Aorta (tissue), 5 donors: ENCODE measurements around the gene RNF146. TPM values are rescaled to one million over a fixed set of nuclear protein-coding genes. Genes with fewer than 3 reads are reported as not detected.

Source experiments
- ATAC-seq: fragments of 200-7000 bp; cut with Tn5 transposase; one replicate; pipeline ENCODE4 v1.9.1; 2022; ENCODE audit warnings: moderate library complexity; ENCODE audit not compliant: low FRiP score
- DNase-seq, 2 donors: peaks; one replicate each; pipeline ENCODE4 v3.0.0-alpha.2; 2020
- H3K27ac ChIP-seq, 2 donors: one replicate each; pipeline ENCODE4 v1.5.1; 2013; ENCODE audit warnings: low read length in 2 of 2, mild to moderate bottlenecking in 2 of 2, moderate library complexity in 2 of 2, control low read depth in 1 of 2, inconsistent platforms in 1 of 2, low read depth in 1 of 2
- H3K27me3 ChIP-seq, 2 donors: one replicate each; pipeline ENCODE4 v1.6.1; 2013; ENCODE audit warnings: control low read depth in 1 of 2, low read length in 1 of 2, mild to moderate bottlenecking in 1 of 2, moderate library complexity in 1 of 2; ENCODE audit not compliant: insufficient read depth in 2 of 2, control insufficient read depth in 1 of 2
- H3K36me3 ChIP-seq, 2 donors: one replicate each; pipeline ENCODE4 v1.6.1; 2013; ENCODE audit warnings: control low read depth in 1 of 2, low read length in 1 of 2, mild to moderate bottlenecking in 1 of 2; ENCODE audit not compliant: insufficient read depth in 2 of 2, control insufficient read depth in 1 of 2
- H3K4me1 ChIP-seq, 2 donors: one replicate each; pipeline ENCODE4 v1.6.1; 2013; ENCODE audit warnings: low read length in 2 of 2, control low read depth in 1 of 2, mild to moderate bottlenecking in 1 of 2, moderate library complexity in 1 of 2; ENCODE audit not compliant: insufficient read depth in 2 of 2, control insufficient read depth in 1 of 2
- H3K4me3 ChIP-seq, 2 donors: one replicate each; pipeline ENCODE4 v1.5.1; 2013; ENCODE audit warnings: low read length in 2 of 2, control low read depth in 1 of 2, mild to moderate bottlenecking in 1 of 2
- H3K9me3 ChIP-seq: one replicate; pipeline ENCODE4 v1.6.1; 2013; ENCODE audit warnings: mild to moderate bottlenecking, low read length; ENCODE audit not compliant: control insufficient read depth
- WGBS, 2 donors: extraction: QIAGEN DNeasy Blood & Tissue Kit; methylation state at CpG; one replicate each; pipeline ENCODE4 v1.1.7; 2013; 5-methylcytosine and 5-hydroxymethylcytosine counted together
- intact Hi-C, 2 donors: fragments of 100-400 bp; cut with DNase I; formaldehyde crosslinking; loops; one replicate each; pipeline versions ENCODE4 v1.14.2 to v1.15.0; 2022
- polyA plus RNA-seq, 2 donors: library from polyadenylated mRNA; stranded (reverse); fragments of 200-250 nt; gene quantifications; one replicate each; pipeline ENCODE4 v1.2.3, GENCODE V29; 2013
- total RNA-seq, 2 donors: library from RNA; stranded (reverse); fragmentation: NEBNext Ultra II Directional; extraction: Animal tissue kit (Norgen Biotek cat#: 25700); gene quantifications; one replicate each; pipeline ENCODE4 v1.2.1, GENCODE V29; 2021
- donor health status: healthy with polysubstance abuse.
- donor health status: Bipolar disorder and iron deficiency.
- donor health status: DM: no; HTN: no; CAD: no.
- donor health status: DM: no; HTN: no; CAD: no.
- donor health status: DM: yes; HTN: yes; CAD: no.

The RNF146 gene
- total and polyA plus RNA-seq, 4 donors, result 60.3 to 65.2 (median 62.3) TPM

GRCh38 chr6:127276331-127276730, 9.7 kb downstream of the RNF146 start:
- Histone ChIP-seq H3K4me1 (peaks cover 0 to 5% of the 10 kb centered on the region in 2 donors), H3K27me3 (no peaks in the 10 kb centered on the region), H3K9me3 (no peaks in the 10 kb centered on the region), H3K36me3 (peaks cover 0 to 2% of the 10 kb centered on the region in 2 donors), H3K27ac (no peak overlapping the region), H3K4me3 (no peak overlapping the region)
- 95 to 100% methylated on average over 1 of the region's 1 CpG for WGBS, 2 donors
- no peak for ATAC-seq
- intact Hi-C loops, result no loop called here
- no peak for DNase-seq

DNA sequence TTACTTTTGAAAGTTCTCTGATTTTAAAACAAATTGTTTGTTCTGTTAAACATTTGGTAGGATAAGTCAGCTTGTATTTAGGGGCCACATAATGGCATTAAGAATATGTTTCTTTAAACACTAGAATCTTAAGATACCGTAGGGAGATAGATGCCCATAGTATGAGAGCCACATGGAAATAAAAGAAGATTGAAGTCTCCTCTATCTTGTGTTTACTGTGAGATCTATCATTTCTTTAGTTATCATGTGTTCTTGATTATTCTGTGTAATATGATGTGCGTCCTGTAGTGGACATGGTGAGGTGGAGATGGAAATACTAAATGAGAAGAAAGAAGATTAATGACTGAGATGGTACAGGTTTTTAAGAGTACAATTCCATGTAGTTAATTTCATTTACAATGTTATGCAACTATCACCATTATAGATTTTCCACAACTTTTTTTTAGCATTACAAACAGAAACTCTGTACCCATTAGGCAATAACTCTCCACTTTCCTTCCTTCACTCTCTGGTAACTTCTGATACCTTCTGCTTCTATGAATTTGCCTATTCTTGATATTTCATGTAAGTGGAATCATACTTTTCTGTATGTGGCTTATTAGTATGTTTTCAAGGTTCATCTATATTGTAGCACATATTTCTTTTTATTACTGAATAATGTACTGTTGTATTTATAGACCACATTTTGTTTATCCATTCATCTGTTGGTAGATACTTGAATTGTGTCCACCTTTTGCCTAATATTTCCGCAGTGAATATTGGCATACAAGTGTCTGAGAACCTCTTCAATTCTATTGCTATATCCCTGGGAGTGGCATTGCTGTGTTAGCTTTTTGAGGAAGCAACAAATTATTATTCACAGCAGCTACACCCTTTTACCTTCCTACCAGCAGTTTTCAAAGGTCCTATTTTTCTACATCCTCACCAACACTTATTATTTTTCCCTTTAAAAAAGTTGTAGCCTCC, 11.5 kb downstream of the RNF146 start:
- Histone ChIP-seq H3K27me3 (no peaks in the 10 kb centered on the region), H3K4me3 (no peak overlapping the region), H3K9me3 (no peaks in the 10 kb centered on the region), H3K4me1 (peaks cover 0 to 5% of the 10 kb centered on the region in 2 donors), H3K36me3 (peaks cover 0 to 2% of the 10 kb centered on the region in 2 donors), H3K27ac (no peak overlapping the region)
- no peak for DNase-seq
- WGBS, 2 donors, result 91 to 92% methylated on average over 3 of the region's 3 CpGs
- intact Hi-C loops, result no loop called here
- no peak for ATAC-seq

DNA sequence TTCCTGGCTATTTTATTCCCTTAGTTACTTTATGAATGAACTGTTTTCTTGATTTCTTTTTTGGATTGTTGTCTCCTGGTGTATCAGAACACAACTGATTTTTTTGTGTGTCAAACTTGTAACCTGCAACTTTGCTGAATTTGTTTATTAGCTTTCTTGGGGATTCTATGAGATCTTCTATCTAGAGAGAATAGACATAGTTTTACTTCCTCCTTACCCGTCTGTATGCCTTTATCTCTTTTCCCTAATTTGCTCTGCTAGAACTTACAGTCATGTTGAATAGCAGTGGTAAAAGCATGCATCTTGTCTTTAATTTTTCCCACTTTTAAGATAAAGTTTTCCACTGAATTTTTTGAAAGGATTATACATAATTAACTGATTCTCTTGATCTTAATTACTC, 13.2 kb downstream of the RNF146 start:
- peaks cover 0 to 3% of the 10 kb centered on the region in 2 donors for H3K4me1 ChIP-seq
- DNase-seq, result no peak
- WGBS, 2 donors, result 51 to 69% methylated on average over 1 of the region's 1 CpG

GRCh38 chr6:127282184-127282583, 15.5 kb downstream of the RNF146 start:
- Histone ChIP-seq H3K27ac (no peak overlapping the region), H3K9me3 (no peaks in the 10 kb centered on the region), H3K27me3 (no peaks in the 10 kb centered on the region), H3K4me3 (no peak overlapping the region), H3K4me1 (peaks cover 0 to under 1% of the 10 kb centered on the region in 2 donors), H3K36me3 (peaks cover 4 to 6% of the 10 kb centered on the region in 2 donors)
- WGBS, 2 donors, result 95 to 100% methylated on average over 1 of the region's 1 CpG
- no peak for ATAC-seq
- DNase-seq, result no peak
- intact Hi-C loops, result no loop called here

More for the DNA sequence above, 13.2 kb downstream of the RNF146 start:
- no peak overlapping the region for H3K27ac ChIP-seq
- no peak overlapping the region for H3K4me3 ChIP-seq
- H3K36me3 ChIP-seq, result no peaks in the 10 kb centered on the region
- intact Hi-C loops, result no loop called here
- no peaks in the 10 kb centered on the region for H3K27me3 ChIP-seq
- no peak for ATAC-seq
- H3K9me3 ChIP-seq, result no peaks in the 10 kb centered on the region

GRCh38 chr6:127288705-127289104, 22.0 kb downstream of the RNF146 start:
- intact Hi-C loops, result no loop called here
- no peak for DNase-seq
- no peak overlapping the region for H3K27ac ChIP-seq

GRCh38 chr6:127289934-127290333, 23.3 kb downstream of the RNF146 start:
- WGBS, 2 donors, result 35 to 36% methylated on average over 5 of the region's 5 CpGs
- Histone ChIP-seq H3K4me3 (no peak overlapping the region), H3K36me3 (peaks cover 6 to 9% of the 10 kb centered on the region in 2 donors), H3K9me3 (no peaks in the 10 kb centered on the region), H3K4me1 (peaks cover 0 to 4% of the 10 kb centered on the region in 2 donors), H3K27ac (no peak overlapping the region), H3K27me3 (no peaks in the 10 kb centered on the region)
- no peak for DNase-seq
- ATAC-seq, result no peak
- intact Hi-C loops, result no loop called here

More at GRCh38 chr6:127288705-127289104, 22.0 kb downstream of the RNF146 start:
- H3K27me3 ChIP-seq, result no peaks in the 10 kb centered on the region
- H3K9me3 ChIP-seq, result no peaks in the 10 kb centered on the region
- peaks cover 6 to 9% of the 10 kb centered on the region in 2 donors for H3K36me3 ChIP-seq
- H3K4me1 ChIP-seq, result peaks cover 0 to 4% of the 10 kb centered on the region in 2 donors
- no peak overlapping the region for H3K4me3 ChIP-seq
- ATAC-seq, result no peak

- Histone ChIP-seq H3K36me3 (peaks cover 6 to 7% of the 10 kb centered on the region in 2 donors), H3K27me3 (no peaks in the 10 kb centered on the region), H3K27ac (no peak overlapping the region), H3K9me3 (no peaks in the 10 kb centered on the region), H3K4me1 (peaks cover 0 to 4% of the 10 kb centered on the region in 2 donors), H3K4me3 (peak overlapping the region in 1 of 2 donors; percentile 18)
- WGBS, 2 donors, result 51 to 57% methylated on average over 4 of the region's 4 CpGs
- intact Hi-C loops, result no loop called here
- ATAC-seq (no peak), DNase-seq (no peak)
Observed at GRCh38 chr6:127290391-127291265, 24.0 kb downstream of the RNF146 start.

DNA sequence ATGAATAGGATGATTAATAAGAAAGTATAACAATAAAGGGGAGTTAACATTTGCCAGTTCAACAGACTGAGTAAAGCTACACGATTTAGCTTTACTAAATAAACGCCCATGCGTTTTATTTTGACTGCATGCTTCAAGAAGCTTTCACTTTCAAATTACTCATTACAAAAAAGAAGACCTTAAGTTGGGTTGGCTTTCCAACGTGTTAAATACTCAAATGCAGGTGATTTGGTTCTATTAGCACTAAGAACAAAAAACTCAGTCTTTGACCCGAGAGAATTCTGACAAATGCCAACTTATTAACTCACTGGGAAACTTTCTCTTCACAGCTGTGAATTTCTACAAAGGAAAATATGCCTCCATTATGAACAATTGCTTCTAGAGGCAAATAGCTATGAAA, 24.8 kb downstream of the RNF146 start:
- H3K27me3 ChIP-seq, result no peaks in the 10 kb centered on the region
- 9 to 12% methylated on average over 5 of the region's 5 CpGs for WGBS, 2 donors
- peaks cover 6% of the 10 kb centered on the region in 2 donors for H3K36me3 ChIP-seq
- no peaks in the 10 kb centered on the region for H3K9me3 ChIP-seq
- ATAC-seq, result peak; percentile 11
- DNase-seq, result no peak
- H3K4me3 ChIP-seq, result no peak overlapping the region
- H3K27ac ChIP-seq, result peak overlapping the region in 1 of 2 donors; percentile 18
- intact Hi-C loops, result no loop called here
- peaks cover 0 to 4% of the 10 kb centered on the region in 2 donors for H3K4me1 ChIP-seq
